Sciatic nerve (tissue), 2 donors: ENCODE results near the gene KLF12. TPM values are rescaled to one million over a fixed set of nuclear protein-coding genes. Genes with fewer than 3 reads are reported as not detected.

Experiments used
- ATAC-seq: fragments of 200-7000 bp; cut with Tn5 transposase; one replicate; pipeline ENCODE4 v1.9.1; 2020; ENCODE audit warnings: mild to moderate bottlenecking, moderate library complexity
- DNase-seq: peaks from one replicate; pipeline ENCODE4 v3.0.0-alpha.2; 2020; ENCODE audit warnings: low spot score
- intact Hi-C: fragments of 100-400 bp; cut with DNase I; formaldehyde crosslinking; loops from one replicate; pipeline ENCODE4 v1.14.2; 2022
- total RNA-seq: library from RNA; stranded (reverse); fragmentation: NEBNext Ultra II Directional; extraction: Animal tissue kit (Norgen Biotek cat#: 25700); gene quantifications from one replicate; pipeline ENCODE4 v1.2.1, GENCODE V29; 2021
- donor health status: DM: no; HTN: no; CAD: no.
- donor health status: DM: no; HTN: no; CAD: no.

Gene KLF12
- total RNA-seq, 1 donor from 2014 or later, result 22.4 TPM

DNA sequence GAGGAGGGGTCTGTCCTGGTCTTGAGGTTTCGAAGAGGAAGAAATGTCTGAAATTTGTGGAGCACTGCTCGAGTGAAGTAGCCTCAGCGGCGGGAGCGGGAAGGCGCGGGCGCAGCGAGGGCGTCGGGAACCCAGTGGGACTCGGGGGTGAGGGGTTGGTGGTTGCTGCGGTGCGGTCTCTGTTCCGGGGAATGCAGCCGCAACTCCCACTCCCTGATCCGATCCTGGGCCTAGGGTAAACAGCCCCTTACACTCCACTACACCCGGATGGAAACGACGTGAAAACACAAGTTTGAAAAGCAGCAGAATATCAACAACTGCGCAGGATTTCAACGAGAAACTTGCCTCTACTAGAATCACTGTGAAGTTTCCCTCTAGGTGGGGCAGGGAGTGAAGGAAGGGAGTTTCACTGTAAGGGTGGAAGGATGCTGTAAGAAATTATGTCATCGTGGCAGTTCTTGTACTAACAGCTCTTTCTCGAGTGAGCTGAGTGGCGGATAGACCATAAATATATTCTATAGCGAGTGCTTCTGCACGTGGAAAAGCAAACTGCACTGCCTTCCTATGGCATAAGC is 2.0 kb upstream of the KLF12 start:
- ATAC-seq (peak; percentile 29), DNase-seq (peak; percentile 66)
- intact Hi-C loops, result no loop called here

GRCh38 chr13:74135326-74136083 is 1.3 kb upstream of the KLF12 start:
- ATAC-seq (peak; percentile 64), DNase-seq (peak; percentile 85)
- intact Hi-C loops, result no loop called here

DNA sequence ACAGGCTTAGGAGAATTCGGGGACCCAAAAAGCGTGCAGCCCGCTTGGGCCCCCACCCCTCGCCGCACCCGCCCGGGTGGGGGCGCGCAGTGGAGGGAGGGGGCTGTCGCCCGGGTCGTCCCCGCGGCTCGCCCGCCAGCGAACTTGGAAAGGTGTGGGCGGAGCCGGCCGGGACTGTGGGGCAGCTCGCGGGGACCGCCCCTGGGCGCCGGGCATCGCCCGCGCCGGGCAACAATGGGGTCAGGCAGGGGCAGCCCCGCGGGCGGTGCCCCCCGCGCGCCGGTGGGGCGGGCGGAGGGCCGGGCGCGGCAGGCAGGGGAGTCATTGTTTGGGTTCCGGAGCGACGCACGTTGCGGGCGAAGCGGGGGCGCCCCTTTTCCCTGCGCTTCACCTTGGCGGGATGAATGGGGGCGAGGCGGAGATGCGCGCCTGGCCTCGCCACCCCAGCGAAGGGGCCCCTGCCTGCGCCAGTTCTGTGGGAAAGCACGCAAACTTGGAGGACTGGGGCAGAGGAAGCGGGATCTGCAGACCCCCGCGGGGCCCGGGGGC is 647 bp upstream of the KLF12 start:
- DNase-seq, result peak; percentile 66
- intact Hi-C loops, result no loop called here

GRCh38 chr13:74133657-74134201 is 475 bp downstream of the KLF12 start:
- DNase-seq, result peak; percentile 91
- peak; percentile 83 for ATAC-seq
- intact Hi-C loops, result no loop called here

More for the DNA sequence above, 647 bp upstream of the KLF12 start:
- ATAC-seq, result no peak

GRCh38 chr13:74132776-74133656 is 1.2 kb downstream of the KLF12 start:
- DNase-seq (peak; percentile 66), ATAC-seq (peak; percentile 9)
- intact Hi-C loops, result no loop called here

- DNase-seq (no peak), ATAC-seq (no peak)
- intact Hi-C loops, result no loop called here
Measured at GRCh38 chr13:74132152-74132775, 1.9 kb downstream of the KLF12 start.

DNA sequence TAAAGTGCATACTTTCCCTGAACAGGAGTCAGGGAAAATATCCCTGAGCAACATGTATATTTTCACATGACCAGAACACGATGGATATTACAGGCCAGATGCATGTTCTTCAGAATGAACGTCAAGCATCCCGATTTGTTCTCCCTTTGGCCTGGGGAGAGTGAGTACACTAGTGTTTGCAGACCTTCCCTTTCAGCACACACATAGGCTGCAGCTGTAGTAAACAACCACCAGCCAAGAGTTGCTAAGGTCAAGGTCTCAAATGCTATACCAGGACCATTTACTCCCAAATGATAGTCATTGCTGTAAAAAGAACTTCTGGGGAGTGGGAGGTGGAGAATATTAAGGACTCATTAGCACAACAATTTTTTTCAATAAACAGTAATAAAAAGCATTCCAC is 3.0 kb downstream of the KLF12 start:
- intact Hi-C loops, result no loop called here
- ATAC-seq, result no peak
- DNase-seq, result no peak

GRCh38 chr13:74129500-74130191 is 4.6 kb downstream of the KLF12 start:
- ATAC-seq, result no peak
- intact Hi-C loops, result no loop called here
- no peak for DNase-seq

- ATAC-seq (no peak), DNase-seq (no peak)
- intact Hi-C loops, result no loop called here
Measured at GRCh38 chr13:74128156-74128767, 5.9 kb downstream of the KLF12 start.

DNA sequence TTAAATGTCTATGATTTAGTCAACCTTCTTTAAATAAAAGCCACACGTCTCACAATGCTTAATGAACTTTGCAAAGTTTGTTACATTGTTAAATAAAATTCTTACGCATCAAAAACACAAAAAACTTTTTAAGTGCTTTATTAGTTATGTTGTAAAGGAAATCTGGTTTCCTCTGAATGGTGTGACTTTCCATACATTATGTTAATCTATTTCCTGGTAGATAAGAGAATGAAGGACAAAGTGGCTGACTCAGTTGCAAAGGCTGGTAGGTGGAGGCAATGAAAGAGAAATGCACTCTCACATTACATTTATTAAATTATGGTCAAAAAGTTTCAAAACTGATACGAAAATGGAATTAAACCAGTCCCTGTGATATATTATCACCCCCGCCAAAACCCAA is 15.9 kb downstream of the KLF12 start:
- ATAC-seq (no peak), DNase-seq (no peak)
- intact Hi-C loops, result no loop called here

GRCh38 chr13:74117207-74117705 is 16.9 kb downstream of the KLF12 start:
- DNase-seq (no peak), ATAC-seq (no peak)
- intact Hi-C loops, result no loop called here

DNA sequence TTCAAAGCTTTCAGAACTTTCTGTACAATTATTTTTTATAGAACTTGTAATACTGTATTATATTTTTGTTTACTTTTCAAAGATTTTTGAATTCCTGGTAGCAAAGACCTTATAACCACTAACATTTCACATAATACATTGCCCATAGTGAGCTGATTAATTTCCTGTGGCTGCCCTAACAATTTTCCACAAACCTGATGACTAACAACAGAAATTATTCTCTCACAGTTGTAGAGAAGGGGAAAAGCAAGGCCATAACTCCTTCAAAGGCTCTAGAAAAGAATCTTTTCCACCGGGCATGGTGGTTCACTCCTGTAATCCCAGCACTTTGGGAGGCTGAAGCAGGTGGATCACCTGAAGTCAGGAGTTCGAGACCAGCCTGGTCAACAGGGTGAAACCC is 19.1 kb downstream of the KLF12 start:
- ATAC-seq (no peak), DNase-seq (no peak)
- intact Hi-C loops, result no loop called here

DNA sequence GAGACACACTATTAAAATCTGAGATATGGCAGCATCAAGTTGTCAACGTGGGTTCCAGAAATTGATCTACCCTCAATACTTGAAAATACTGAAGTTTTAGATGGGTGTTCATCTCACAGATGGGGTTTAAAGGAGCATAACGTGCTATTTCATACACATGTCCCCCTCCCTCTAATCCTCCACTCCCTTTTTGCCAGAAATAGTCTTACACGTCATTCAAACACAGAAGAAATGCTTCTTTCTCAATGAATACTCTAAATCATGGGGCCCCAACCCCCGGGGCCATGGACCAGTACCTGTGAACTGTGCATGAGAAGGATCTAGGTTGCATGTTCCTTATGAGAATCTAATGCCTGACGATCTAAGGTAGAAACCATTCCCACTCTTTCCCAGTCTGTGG is 19.6 kb downstream of the KLF12 start:
- intact Hi-C loops, result no loop called here
- no peak for ATAC-seq

DNA sequence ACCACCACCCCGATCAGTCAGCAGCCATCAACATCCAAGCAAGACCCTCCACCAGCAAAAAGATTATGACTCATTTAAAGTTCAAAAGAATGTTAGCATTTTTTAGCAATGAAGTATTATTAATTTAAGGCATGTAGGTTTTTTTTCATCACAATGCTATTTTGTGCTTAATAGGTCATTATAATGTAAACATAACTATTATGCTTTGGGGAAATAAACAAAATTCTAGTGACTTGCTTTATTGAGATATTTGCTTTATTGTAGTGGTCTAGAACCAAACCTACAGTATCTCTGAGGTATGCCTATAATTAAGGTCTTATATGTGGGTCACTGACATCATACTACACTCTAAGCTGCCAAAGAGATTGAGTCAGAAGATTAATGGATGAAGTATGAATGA is 20.0 kb downstream of the KLF12 start:
- intact Hi-C loops, result no loop called here
- DNase-seq, result no peak
- no peak for ATAC-seq

More for the DNA sequence above, 19.6 kb downstream of the KLF12 start:
- no peak for DNase-seq

DNA sequence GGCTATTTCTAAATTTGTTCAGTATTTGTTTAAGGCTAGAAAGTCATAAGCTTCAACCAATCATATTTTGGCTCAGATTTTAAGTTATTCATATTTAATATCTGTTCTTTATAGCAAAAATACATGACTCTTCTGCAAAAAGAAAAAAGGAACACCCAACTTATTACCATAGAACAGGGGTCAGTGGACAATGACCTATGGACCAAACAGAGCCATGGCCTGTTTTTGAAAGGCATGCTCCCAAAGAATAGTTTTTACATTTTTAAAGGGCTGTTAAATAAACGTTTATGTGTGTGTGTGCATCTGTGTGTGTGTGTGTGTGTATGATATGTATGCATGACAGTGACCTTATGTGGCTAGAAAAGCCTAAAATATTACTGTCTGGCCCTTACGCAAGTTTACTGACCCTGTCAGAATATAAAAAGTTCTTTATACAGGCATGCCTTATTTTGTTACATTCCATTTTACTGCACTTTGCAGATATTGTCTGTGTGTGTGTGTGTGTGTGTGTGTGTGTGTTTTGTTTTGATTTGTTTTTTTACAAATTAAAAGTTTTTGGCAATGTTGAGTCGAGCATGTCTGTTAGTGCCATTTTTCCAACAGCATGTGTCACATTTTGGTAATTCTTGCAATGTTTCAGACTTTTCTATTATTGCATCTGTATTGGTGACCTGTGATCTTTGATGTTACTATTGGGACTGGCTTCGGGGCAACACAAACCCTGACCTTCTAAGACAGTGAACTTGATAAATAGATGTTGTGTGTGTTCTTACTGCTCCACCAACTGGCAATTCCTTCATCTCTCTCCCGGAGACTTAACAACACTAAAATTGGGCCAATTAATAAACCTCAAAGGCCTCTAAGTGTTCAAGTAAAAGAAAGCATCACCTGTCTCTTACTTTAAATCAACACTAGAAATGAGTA is 22.0 kb downstream of the KLF12 start:
- intact Hi-C loops, result no loop called here
- DNase-seq, result no peak
- peak; percentile 92 for ATAC-seq

DNA sequence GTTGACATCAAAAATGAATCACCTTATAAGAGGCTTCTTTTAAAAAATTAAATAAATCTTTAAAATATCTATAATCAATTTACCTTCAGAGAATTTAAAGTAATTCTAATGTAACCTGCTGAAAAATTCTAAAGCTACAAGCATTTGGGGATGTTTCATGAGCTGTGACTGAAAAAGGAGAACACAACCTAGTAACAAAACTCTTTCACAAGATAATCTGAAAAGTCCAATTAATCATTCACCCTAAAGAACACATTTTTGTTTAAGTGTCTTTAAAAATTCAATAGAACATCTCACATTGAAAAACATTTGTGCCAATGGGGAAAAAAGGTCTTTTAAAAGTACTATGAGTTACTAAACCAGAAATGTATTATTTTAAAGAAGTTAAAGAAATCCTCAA is 22.8 kb downstream of the KLF12 start:
- DNase-seq (no peak), ATAC-seq (no peak)
- intact Hi-C loops, result no loop called here

- ATAC-seq, result no peak
- DNase-seq, result no peak
- intact Hi-C loops, result no loop called here
Measured at GRCh38 chr13:74110053-74110452, 24.2 kb downstream of the KLF12 start.
